Activated naive CD4-positive, alpha-beta T cell treated with anti-CD3 and anti-CD28 coated beads, Interleukin-2, amount 50 U/mL, for 72 hours (primary cell): Measurements from ENCODE around the gene FBN1. TPM values are rescaled to one million over a fixed set of nuclear protein-coding genes. Genes with fewer than 3 reads are reported as not detected.

ENCODE experiments used
- total RNA-seq, 2 donors: library from RNA; stranded (reverse); gene quantifications; one replicate each; pipeline ENCODE4 v1.2.3, GENCODE V29; 2022

Gene FBN1
- total RNA-seq, 2 donors from 2014 or later: 0.52 to 1.4 TPM

Other genes starting within 250 kb of the FBN1 start
- 10 to 100 TPM; 41.0 to 57.7 TPM for gene CEP152, start 165.4 kb upstream of the FBN1 start, total RNA-seq
- gene EID1, start 232.4 kb upstream of the FBN1 start, total RNA-seq: 100 to 1,000 TPM in 1 of 2 donors, 10 to 100 TPM in 1; 41.0 to 104 TPM